ENCODE data around the gene TBXT.
A peak's percentile ranks its signal among the peaks of the same experiment; 100 is the strongest.
"Not testable (repeated sequence)": the region's sequence is repeated elsewhere in the genome, so short reads cannot be mapped to it uniquely, and the experiment has no call there.

The TBXT gene

GRCh38 chr6:166145751-166146150, 21.9 kb downstream of the TBXT start:
- H3K4me2 ChIP-seq (ENCODE audit: low read length), result no peak overlapping the region
- H2BK5ac ChIP-seq (ENCODE audit: low read depth, low read length, poor library complexity), result no peak overlapping the region
- H3K18ac ChIP-seq (ENCODE audit: low read length), result no peak overlapping the region
- H2AFZ ChIP-seq (ENCODE audit: insufficient read depth, low read length, poor library complexity), result no peak overlapping the region
- H3K9ac ChIP-seq (ENCODE audit: low read length), result no peak overlapping the region
- H3K4me1 ChIP-seq (ENCODE audit: control insufficient read depth in 1 of 2, insufficient read depth in 2 of 2, low read length in 2 of 2), result no peaks in the 10 kb centered on the region
- no peaks in the 10 kb centered on the region for H3K27me3 ChIP-seq (ENCODE audit: insufficient read depth, low read length)
- no peak overlapping the region for H3K4me3 ChIP-seq (ENCODE audit: low read depth, low read length)
- no peak overlapping the region for H3K23ac ChIP-seq (ENCODE audit: low read length)
- H3K27ac ChIP-seq (ENCODE audit: low read depth, low read length), result no peak overlapping the region
- H4K91ac ChIP-seq (ENCODE audit: low read depth, low read length), result no peak overlapping the region
- no peak overlapping the region for H2AK5ac ChIP-seq (ENCODE audit: low read length)
- peaks cover 2% of the 10 kb centered on the region for H3K9me3 ChIP-seq (ENCODE audit: insufficient read depth, low read depth, low read length)
- no peak for DNase-seq
- H3K14ac ChIP-seq (ENCODE audit: low read length), result no peak overlapping the region
- no peak overlapping the region for H4K12ac ChIP-seq (ENCODE audit: low read depth, low read length)
- WGBS (ENCODE audit: extremely low coverage, insufficient coverage, insufficient read length), result no CpG with 5 or more reads among the region's 5 CpGs
- no peak overlapping the region for H4K8ac ChIP-seq (ENCODE audit: low read depth, low read length)
- no peaks in the 10 kb centered on the region for H3K79me1 ChIP-seq (ENCODE audit: low read length)
- no peak overlapping the region for H2BK12ac ChIP-seq (ENCODE audit: low read length)
- no peak overlapping the region for H3K4ac ChIP-seq (ENCODE audit: low read depth, low read length)
- no peaks in the 10 kb centered on the region for H3K36me3 ChIP-seq (ENCODE audit: control insufficient read depth in 1 of 2, insufficient read depth in 2 of 2, low read length in 2 of 2)
- no peak overlapping the region for H2BK120ac ChIP-seq (ENCODE audit: insufficient read depth, low read length, poor library complexity)
- no peaks in the 10 kb centered on the region for H3K79me2 ChIP-seq (ENCODE audit: control insufficient read depth, insufficient read depth, low read length, poor library complexity)

- Histone ChIP-seq H3K4ac (ENCODE audit: low read depth, low read length) (no peak overlapping the region), H4K12ac (ENCODE audit: low read depth, low read length) (no peak overlapping the region), H2AFZ (ENCODE audit: insufficient read depth, low read length, poor library complexity) (no peak overlapping the region), H3K23ac (ENCODE audit: low read length) (no peak overlapping the region), H3K27me3 (ENCODE audit: insufficient read depth, low read length) (no peaks in the 10 kb centered on the region), H3K4me2 (ENCODE audit: low read length) (no peak overlapping the region), H3K79me2 (ENCODE audit: control insufficient read depth, insufficient read depth, low read length, poor library complexity) (no peaks in the 10 kb centered on the region), H2BK12ac (ENCODE audit: low read length) (no peak overlapping the region), H4K8ac (ENCODE audit: low read depth, low read length) (no peak overlapping the region), H3K14ac (ENCODE audit: low read length) (no peak overlapping the region), H3K9ac (ENCODE audit: low read length) (no peak overlapping the region), H3K36me3 (ENCODE audit: control insufficient read depth in 1 of 2, insufficient read depth in 2 of 2, low read length in 2 of 2) (no peaks in the 10 kb centered on the region), H3K9me3 (ENCODE audit: insufficient read depth, low read depth, low read length) (peaks cover 3% of the 10 kb centered on the region), H3K4me3 (ENCODE audit: low read depth, low read length) (no peak overlapping the region), H3K27ac (ENCODE audit: low read depth, low read length) (no peak overlapping the region), H2AK5ac (ENCODE audit: low read length) (no peak overlapping the region), H4K91ac (ENCODE audit: low read depth, low read length) (no peak overlapping the region), H3K4me1 (ENCODE audit: control insufficient read depth in 1 of 2, insufficient read depth in 2 of 2, low read length in 2 of 2) (no peaks in the 10 kb centered on the region), H3K79me1 (ENCODE audit: low read length) (no peaks in the 10 kb centered on the region), H2BK120ac (ENCODE audit: insufficient read depth, low read length, poor library complexity) (no peak overlapping the region), H3K18ac (ENCODE audit: low read length) (no peak overlapping the region), H2BK5ac (ENCODE audit: low read depth, low read length, poor library complexity) (no peak overlapping the region)
- no CpG with 5 or more reads among the region's 2 CpGs for WGBS (ENCODE audit: extremely low coverage, insufficient coverage, insufficient read length)
- DNase-seq, result no peak
Observed at GRCh38 chr6:166143011-166143410, 24.6 kb downstream of the TBXT start.

GRCh38 chr6:166127624-166128472, 39.8 kb downstream of the TBXT start:
- Histone ChIP-seq H2BK120ac (ENCODE audit: insufficient read depth, low read length, poor library complexity) (no peak overlapping the region), H2AFZ (ENCODE audit: insufficient read depth, low read length, poor library complexity) (no peak overlapping the region), H3K9ac (ENCODE audit: low read length) (no peak overlapping the region), H3K14ac (ENCODE audit: low read length) (no peak overlapping the region), H3K4me2 (ENCODE audit: low read length) (no peak overlapping the region), H4K12ac (ENCODE audit: low read depth, low read length) (no peak overlapping the region), H3K4me1 (ENCODE audit: control insufficient read depth in 1 of 2, insufficient read depth in 2 of 2, low read length in 2 of 2) (no peaks in the 10 kb centered on the region), H3K27ac (ENCODE audit: low read depth, low read length) (no peak overlapping the region), H3K4ac (ENCODE audit: low read depth, low read length) (no peak overlapping the region), H3K79me1 (ENCODE audit: low read length) (no peaks in the 10 kb centered on the region), H3K23ac (ENCODE audit: low read length) (no peak overlapping the region), H2AK5ac (ENCODE audit: low read length) (no peak overlapping the region), H3K18ac (ENCODE audit: low read length) (no peak overlapping the region), H3K79me2 (ENCODE audit: control insufficient read depth, insufficient read depth, low read length, poor library complexity) (no peaks in the 10 kb centered on the region), H3K27me3 (ENCODE audit: insufficient read depth, low read length) (no peaks in the 10 kb centered on the region), H2BK12ac (ENCODE audit: low read length) (no peak overlapping the region), H3K9me3 (ENCODE audit: insufficient read depth, low read depth, low read length) (no peaks in the 10 kb centered on the region), H3K4me3 (ENCODE audit: low read depth, low read length) (no peak overlapping the region), H4K8ac (ENCODE audit: low read depth, low read length) (no peak overlapping the region), H2BK5ac (ENCODE audit: low read depth, low read length, poor library complexity) (no peak overlapping the region), H3K36me3 (ENCODE audit: control insufficient read depth in 1 of 2, insufficient read depth in 2 of 2, low read length in 2 of 2) (no peaks in the 10 kb centered on the region), H4K91ac (ENCODE audit: low read depth, low read length) (no peak overlapping the region)
- no peak for DNase-seq
- WGBS (ENCODE audit: extremely low coverage, insufficient coverage, insufficient read length), result no CpG with 5 or more reads among the region's 13 CpGs

- not testable (repeated sequence) for H2BK5ac ChIP-seq (ENCODE audit: low read depth, low read length, poor library complexity); H4K12ac ChIP-seq (ENCODE audit: low read depth, low read length); H4K91ac ChIP-seq (ENCODE audit: low read depth, low read length); H3K9ac ChIP-seq (ENCODE audit: low read length); H3K9me3 ChIP-seq (ENCODE audit: insufficient read depth, low read depth, low read length); H3K14ac ChIP-seq (ENCODE audit: low read length); H3K36me3 ChIP-seq (ENCODE audit: control insufficient read depth in 1 of 2, insufficient read depth in 2 of 2, low read length in 2 of 2); H2BK12ac ChIP-seq (ENCODE audit: low read length); H3K27ac ChIP-seq (ENCODE audit: low read depth, low read length); H3K4me2 ChIP-seq (ENCODE audit: low read length); H2AK5ac ChIP-seq (ENCODE audit: low read length); H3K79me2 ChIP-seq (ENCODE audit: control insufficient read depth, insufficient read depth, low read length, poor library complexity); H3K4me3 ChIP-seq (ENCODE audit: low read depth, low read length); H3K23ac ChIP-seq (ENCODE audit: low read length); H3K18ac ChIP-seq (ENCODE audit: low read length); H3K27me3 ChIP-seq (ENCODE audit: insufficient read depth, low read length); H3K4me1 ChIP-seq (ENCODE audit: control insufficient read depth in 1 of 2, insufficient read depth in 2 of 2, low read length in 2 of 2); H3K4ac ChIP-seq (ENCODE audit: low read depth, low read length); H4K8ac ChIP-seq (ENCODE audit: low read depth, low read length); H2AFZ ChIP-seq (ENCODE audit: insufficient read depth, low read length, poor library complexity); H3K79me1 ChIP-seq (ENCODE audit: low read length); H2BK120ac ChIP-seq (ENCODE audit: insufficient read depth, low read length, poor library complexity)
- DNase-seq, result peak; percentile 30 to 74
- WGBS (ENCODE audit: extremely low coverage, insufficient coverage, insufficient read length), result no CpG with 5 or more reads among the region's 9 CpGs
Observed at GRCh38 chr6:166123115-166123514, 44.5 kb downstream of the TBXT start.

All from trophoblast cell (in vitro differentiated cells and primary cell).